HG02610 (cell line): ENCODE measurements around the gene TRIM43.
"Not testable (repeated sequence)": the region's sequence is repeated elsewhere in the genome, so short reads cannot be mapped to it uniquely, and the experiment has no call there.

ENCODE experiments used
- ATAC-seq: cut with Tn5 transposase; IDR thresholded peaks from one replicate; pipeline ENCODE4 v1.9.1; 2021; ENCODE audit warnings: mild to moderate bottlenecking, moderate library complexity; ENCODE audit not compliant: unreplicated experiment

TRIM43 gene

DNA sequence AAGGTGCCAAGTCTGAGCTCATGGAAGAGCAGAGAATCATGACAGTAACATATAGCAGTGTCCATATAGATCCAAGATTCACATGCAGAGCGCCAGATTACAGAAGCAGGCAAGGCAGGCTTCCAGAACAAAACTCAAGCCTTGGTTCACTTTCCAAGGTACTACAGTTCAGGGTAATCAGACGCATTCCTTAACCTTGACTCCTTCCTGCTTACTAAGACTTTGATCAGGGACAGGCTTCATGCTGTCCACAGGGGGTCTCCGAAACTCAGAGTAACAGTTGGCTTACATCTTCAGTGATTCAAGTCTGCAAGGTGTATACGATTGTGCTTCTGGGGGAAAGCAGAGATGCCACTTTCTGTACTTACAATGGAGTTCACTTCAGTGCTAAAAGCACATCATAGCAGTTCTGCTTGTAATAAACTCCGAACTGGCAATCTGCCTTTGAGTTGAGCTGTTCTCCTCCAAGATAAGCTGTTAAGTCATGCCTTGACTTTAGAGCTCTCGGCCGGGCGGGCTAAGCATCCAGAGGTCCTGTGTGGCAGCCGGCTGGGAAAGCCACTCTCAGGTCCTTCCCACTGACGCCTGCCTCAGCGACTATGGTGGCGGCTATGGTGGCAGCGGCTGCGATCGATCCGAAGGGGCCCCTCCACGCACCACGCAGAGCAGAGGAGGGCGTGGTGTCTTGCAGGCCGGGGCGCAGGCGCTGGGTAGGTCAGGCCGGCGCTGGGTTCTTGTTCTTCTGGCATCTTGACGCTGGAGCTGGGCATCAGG lies 48.9 kb downstream of the TRIM43 start:
- not testable (repeated sequence) for ATAC-seq

DNA sequence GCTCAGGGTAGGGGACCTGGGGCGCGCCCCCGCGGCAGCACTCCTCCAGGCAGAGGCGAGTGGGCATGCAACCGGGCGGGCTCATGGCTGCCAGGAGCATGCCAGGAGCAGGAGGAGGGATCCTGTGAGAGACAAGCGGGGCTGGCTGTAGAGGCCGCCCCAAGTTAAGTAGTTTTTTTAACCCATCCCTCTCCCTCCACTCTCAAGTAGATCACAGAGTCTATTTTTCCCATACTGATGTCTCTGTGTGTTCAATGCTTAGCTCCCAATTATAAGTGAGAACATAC lies 49.4 kb downstream of the TRIM43 start:
- ATAC-seq: not testable (repeated sequence)

DNA sequence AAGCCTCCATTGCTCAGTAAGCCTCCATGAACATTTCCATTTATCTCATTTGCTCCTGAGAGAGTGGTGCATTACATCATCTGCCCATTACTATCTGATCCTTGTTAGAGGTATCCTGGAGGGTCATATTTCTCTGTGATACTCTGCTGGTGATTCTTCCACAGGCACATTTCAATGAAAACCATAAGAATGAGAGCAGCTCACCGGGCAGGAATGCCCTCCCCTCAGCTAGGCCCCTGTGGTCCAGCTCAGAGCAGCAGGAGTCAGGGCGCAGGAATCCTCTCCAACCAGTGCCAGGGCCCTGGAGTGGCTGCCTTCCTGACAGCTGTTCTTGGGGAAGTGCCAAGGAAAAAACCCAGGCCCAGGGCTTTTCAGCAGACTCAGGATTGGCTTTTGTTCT lies 50.0 kb downstream of the TRIM43 start:
- ATAC-seq: not testable (repeated sequence)

DNA sequence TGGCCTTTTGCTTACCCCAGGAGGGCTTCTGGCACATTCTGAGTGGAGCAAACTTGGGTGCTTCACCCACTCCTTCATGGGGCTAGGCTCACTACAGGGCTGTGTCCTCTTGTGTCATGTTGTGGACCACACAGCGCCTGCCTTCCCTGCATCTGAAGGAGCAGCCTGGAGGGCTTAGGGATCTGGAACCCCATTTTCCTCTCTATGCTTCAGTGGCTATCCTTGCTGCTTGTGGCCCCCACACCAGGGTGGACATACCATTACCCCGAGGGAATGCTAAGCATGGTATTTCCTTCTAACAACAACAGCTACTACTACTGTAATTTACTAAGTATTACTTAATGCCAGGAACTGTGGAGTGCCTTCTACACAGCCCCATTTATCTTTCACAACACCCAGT lies 50.6 kb downstream of the TRIM43 start:
- ATAC-seq: not testable (repeated sequence)

DNA sequence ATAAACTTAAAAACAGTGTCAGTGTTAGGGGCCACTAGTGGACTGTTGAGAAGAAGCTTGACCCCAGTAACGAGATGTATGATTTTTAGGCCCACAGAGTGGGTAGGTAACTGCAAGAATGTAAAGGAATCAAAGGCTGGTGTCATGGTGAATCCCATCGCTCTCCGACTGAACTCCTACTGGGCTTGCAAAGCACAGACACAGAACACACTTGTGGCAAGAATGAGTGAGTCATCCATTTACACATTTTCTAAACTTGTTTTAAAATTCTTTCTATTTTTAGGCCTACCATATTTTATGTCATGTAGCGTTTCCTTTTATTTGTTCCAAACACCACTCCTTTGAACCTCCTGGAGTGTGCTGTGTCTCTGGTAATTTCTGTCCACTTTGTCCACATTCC lies 51.1 kb downstream of the TRIM43 start:
- ATAC-seq: not testable (repeated sequence)

DNA sequence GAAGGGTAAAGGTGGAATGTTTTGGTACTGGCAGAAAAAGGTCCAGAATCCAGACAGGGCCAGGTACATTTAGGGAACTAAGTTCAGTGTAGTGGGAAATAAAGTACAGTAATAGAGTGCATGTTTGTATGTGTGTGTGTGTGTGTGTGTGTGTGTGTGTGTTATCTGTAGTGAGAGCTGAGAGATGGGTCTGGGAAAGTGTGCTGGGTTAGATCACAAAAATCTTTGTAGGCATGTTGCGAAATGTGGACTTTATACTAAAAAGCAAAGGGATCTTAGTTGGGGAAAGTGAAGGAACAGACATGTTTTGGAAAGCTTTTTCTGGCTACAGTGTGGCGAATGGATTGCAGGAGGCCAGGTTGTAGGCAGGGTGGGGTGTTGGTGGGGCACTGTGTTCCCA lies 53.5 kb downstream of the TRIM43 start:
- not testable (repeated sequence) for ATAC-seq

DNA sequence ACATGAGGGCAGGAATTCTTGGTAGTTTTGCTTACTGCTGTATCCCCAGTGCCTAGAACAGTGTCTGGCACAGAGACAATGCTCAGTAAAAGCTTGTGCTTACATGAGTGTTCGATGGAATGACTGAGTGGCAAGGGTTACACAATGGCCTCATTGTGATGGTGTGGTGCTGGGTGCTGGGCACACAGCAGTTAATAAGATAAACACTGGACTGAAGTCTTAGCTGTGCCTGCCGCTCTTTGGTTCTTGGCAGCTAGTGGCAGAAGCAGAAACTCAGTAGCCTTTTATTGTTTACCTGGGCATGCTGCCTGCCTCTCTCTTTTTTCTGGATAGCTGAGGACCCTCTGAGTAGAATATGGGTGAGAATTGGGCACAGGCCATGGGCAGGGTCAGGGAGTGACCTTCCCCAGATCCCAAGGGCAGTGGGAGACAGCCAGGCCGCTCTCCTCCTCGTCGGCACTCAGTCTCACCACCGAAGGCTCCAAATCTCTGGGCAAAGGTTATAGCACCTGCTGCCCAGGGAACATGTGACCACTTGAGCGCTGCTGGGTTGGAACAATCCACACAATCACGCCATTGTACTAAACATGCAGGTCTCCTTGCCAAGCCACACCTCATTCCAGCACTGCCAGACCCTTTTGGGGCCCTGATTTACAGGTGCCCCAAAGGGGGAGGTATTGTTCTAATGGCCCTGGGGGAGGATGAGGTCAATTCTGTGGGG lies 54.6 kb downstream of the TRIM43 start:
- ATAC-seq: not testable (repeated sequence)

DNA sequence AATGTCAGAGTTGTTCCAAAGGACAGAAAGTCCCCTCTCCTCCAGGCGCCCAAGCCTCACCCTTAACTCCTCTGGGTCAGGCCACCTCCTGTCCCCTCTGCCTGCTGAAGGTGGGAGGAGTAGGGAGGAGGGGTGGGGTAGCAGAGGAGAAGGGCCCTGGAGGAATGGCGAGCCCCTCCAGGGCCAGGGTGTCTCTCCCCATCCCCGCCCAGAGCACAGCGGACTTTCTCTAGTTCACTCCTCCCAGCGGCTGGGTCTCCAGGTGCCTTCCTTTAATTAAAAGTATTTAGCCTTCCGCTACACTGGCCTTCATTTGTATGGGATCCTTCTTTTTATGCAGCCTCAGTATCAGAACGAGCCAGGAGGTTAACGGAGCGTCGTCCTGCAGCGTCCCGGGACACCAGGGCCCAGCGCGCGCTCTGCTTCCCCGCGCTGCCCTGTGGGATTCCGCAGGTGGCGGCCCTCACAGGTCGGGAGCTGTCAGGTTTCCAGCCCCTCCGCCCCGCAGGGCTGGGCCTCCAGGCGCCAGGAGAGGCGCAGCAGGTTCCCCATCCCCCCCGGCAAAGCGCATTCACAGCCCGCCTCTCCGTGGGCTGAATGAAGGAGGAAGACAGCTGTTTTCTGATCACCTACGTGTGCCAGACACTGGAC lies 57.2 kb downstream of the TRIM43 start:
- ATAC-seq: not testable (repeated sequence)
